Measurements from ENCODE around the gene POMGNT2.

GRCh38 chr3:43086460-43087165 lies 19.3 kb downstream of the POMGNT2 start:
- TF ChIP-seq POLR2A (IDR thresholded peaks at IDR 0.05; ENCODE audit: low read depth) (no peak), CTCF (IDR thresholded peaks at IDR 0.05) (no peak)

Data from esophagus muscularis mucosa (tissue), 3 donors.